ENCODE data around the gene MED26. TPM values are rescaled to one million over a fixed set of nuclear protein-coding genes. Genes with fewer than 3 reads are reported as not detected.

Gene MED26
- total and polyA plus RNA-seq, 4 donors = 7.0 to 18.2 (median 8.2) TPM

GRCh38 chr19:16611121-16611520 is 16.9 kb downstream of the MED26 start:
- Histone ChIP-seq H3K4me1 (ENCODE audit: control insufficient read depth in 5 of 5, insufficient read depth in 5 of 5, low read length in 5 of 5) (peaks cover 0 to 26% (median 6%) of the 10 kb centered on the region in 5 donors), H3K36me3 (ENCODE audit: control insufficient read depth in 4 of 4, insufficient read depth in 4 of 4, low read length in 4 of 4) (peaks cover 0 to 4% (median 0%) of the 10 kb centered on the region in 4 donors), H3K4me3 (no peak overlapping the region), H3K27me3 (ENCODE audit: control insufficient read depth in 3 of 3, insufficient read depth in 3 of 3, low read length in 2 of 3) (no peaks in the 10 kb centered on the region), H3K27ac (ENCODE audit: low read depth in 1 of 2, low read length in 1 of 2) (peak overlapping the region; percentile 0 to 67), H3K9ac (ENCODE audit: insufficient read depth in 1 of 2, low read length in 2 of 2) (no peak overlapping the region), H3K9me3 (ENCODE audit: control insufficient read depth in 4 of 4, insufficient read depth in 3 of 4, low read length in 3 of 4) (no peaks in the 10 kb centered on the region)
- no peak for TF ChIP-seq CTCF (IDR thresholded peaks at IDR 0.05; ENCODE audit: control extremely low read depth, extremely low read depth)
- ATAC-seq (ENCODE audit: insufficient read depth, low FRiP score) (peak; percentile 72), DNase-seq (peak in 1 of 3 donors; percentile 48)
- WGBS, 2 donors = 73 to 74% methylated on average over 6 of the region's 6 CpGs

GRCh38 chr19:16609511-16610200 is 18.3 kb downstream of the MED26 start:
- peaks cover 0 to 4% (median 0%) of the 10 kb centered on the region in 4 donors for H3K36me3 ChIP-seq (ENCODE audit: control insufficient read depth in 4 of 4, insufficient read depth in 4 of 4, low read length in 4 of 4)
- H3K27ac ChIP-seq (ENCODE audit: low read depth in 1 of 2, low read length in 1 of 2) = no peak overlapping the region
- H3K4me3 ChIP-seq = no peak overlapping the region
- ATAC-seq (ENCODE audit: insufficient read depth, low FRiP score) = no peak
- H3K27me3 ChIP-seq (ENCODE audit: control insufficient read depth in 3 of 3, insufficient read depth in 3 of 3, low read length in 2 of 3) = no peaks in the 10 kb centered on the region
- H3K9me3 ChIP-seq (ENCODE audit: control insufficient read depth in 4 of 4, insufficient read depth in 3 of 4, low read length in 3 of 4) = no peaks in the 10 kb centered on the region
- peaks cover 0 to 29% (median 15%) of the 10 kb centered on the region in 5 donors for H3K4me1 ChIP-seq (ENCODE audit: control insufficient read depth in 5 of 5, insufficient read depth in 5 of 5, low read length in 5 of 5)
- no peak for DNase-seq
- 78 to 85% methylated on average over 5 of the region's 5 CpGs for WGBS, 2 donors
- no peak for TF ChIP-seq CTCF (IDR thresholded peaks at IDR 0.05; ENCODE audit: control extremely low read depth, extremely low read depth)
- no peak overlapping the region for H3K9ac ChIP-seq (ENCODE audit: insufficient read depth in 1 of 2, low read length in 2 of 2)

- H3K9me3 ChIP-seq (ENCODE audit: control insufficient read depth in 4 of 4, insufficient read depth in 3 of 4, low read length in 3 of 4) = no peaks in the 10 kb centered on the region
- no peaks in the 10 kb centered on the region for H3K27me3 ChIP-seq (ENCODE audit: control insufficient read depth in 3 of 3, insufficient read depth in 3 of 3, low read length in 2 of 3)
- no peak overlapping the region for H3K4me3 ChIP-seq
- peak; percentile 56 for ATAC-seq (ENCODE audit: insufficient read depth, low FRiP score)
- peaks cover 0 to 24% (median 15%) of the 10 kb centered on the region in 5 donors for H3K4me1 ChIP-seq (ENCODE audit: control insufficient read depth in 5 of 5, insufficient read depth in 5 of 5, low read length in 5 of 5)
- no peak for TF ChIP-seq CTCF (IDR thresholded peaks at IDR 0.05; ENCODE audit: control extremely low read depth, extremely low read depth)
- 91 to 97% methylated on average over 1 of the region's 1 CpG for WGBS, 2 donors
- H3K9ac ChIP-seq (ENCODE audit: insufficient read depth in 1 of 2, low read length in 2 of 2) = no peak overlapping the region
- peak; percentile 27 to 70 (median 56) for DNase-seq
- H3K36me3 ChIP-seq (ENCODE audit: control insufficient read depth in 4 of 4, insufficient read depth in 4 of 4, low read length in 4 of 4) = peaks cover 0 to 4% (median 0%) of the 10 kb centered on the region in 4 donors
- H3K27ac ChIP-seq (ENCODE audit: low read depth in 1 of 2, low read length in 1 of 2) = peak overlapping the region in 1 of 2 donors; percentile 87
Observed at GRCh38 chr19:16608290-16608739, 19.7 kb downstream of the MED26 start.
